Keratinocyte (primary cell): ENCODE results near the gene KHDC4.

Source experiments
- EZH2 ChIP-seq: IDR thresholded peaks from one replicate; pipeline ENCODE4 v1.6.1; 2012; ENCODE audit warnings: inconsistent platforms, mild to moderate bottlenecking, low read length, moderate library complexity
- TF ChIP-seq, protein P1 (sequence below), 3 experiments: IDR thresholded peaks in 1 of 3; conservative IDR thresholded peaks in 1 of 3; optimal IDR thresholded peaks in 1 of 3; 2 replicates in 2 of 3; 3 replicates in 1 of 3; pipeline versions ENCODE3 to v1.5.1; 2011; ENCODE audit warnings: low read length in 3 of 3, mild to moderate bottlenecking in 3 of 3, moderate library complexity in 2 of 3, control low read depth in 1 of 3, inconsistent platforms in 1 of 3; ENCODE audit not compliant: insufficient read depth in 2 of 3; ENCODE audit errors: extremely low read depth in 1 of 3

- TF ChIP-seq, protein P1, sequence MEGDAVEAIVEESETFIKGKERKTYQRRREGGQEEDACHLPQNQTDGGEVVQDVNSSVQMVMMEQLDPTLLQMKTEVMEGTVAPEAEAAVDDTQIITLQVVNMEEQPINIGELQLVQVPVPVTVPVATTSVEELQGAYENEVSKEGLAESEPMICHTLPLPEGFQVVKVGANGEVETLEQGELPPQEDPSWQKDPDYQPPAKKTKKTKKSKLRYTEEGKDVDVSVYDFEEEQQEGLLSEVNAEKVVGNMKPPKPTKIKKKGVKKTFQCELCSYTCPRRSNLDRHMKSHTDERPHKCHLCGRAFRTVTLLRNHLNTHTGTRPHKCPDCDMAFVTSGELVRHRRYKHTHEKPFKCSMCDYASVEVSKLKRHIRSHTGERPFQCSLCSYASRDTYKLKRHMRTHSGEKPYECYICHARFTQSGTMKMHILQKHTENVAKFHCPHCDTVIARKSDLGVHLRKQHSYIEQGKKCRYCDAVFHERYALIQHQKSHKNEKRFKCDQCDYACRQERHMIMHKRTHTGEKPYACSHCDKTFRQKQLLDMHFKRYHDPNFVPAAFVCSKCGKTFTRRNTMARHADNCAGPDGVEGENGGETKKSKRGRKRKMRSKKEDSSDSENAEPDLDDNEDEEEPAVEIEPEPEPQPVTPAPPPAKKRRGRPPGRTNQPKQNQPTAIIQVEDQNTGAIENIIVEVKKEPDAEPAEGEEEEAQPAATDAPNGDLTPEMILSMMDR (optimal IDR thresholded peaks at IDR 0.05 in 1 of 3, IDR thresholded peaks at IDR 0.05 in 1 of 3, conservative IDR thresholded peaks at IDR 0.05 in 1 of 3; ENCODE audit: extremely low read depth in 1 of 3, insufficient read depth in 2 of 3, low read length in 3 of 3) = no peak
- no peak for TF ChIP-seq EZH2
These were observed 36.4 kb upstream of the KHDC4 start for GRCh38 chr1:155970531-155971167.
